ENCODE results near the gene TXNRD2. TPM values are rescaled to one million over a fixed set of nuclear protein-coding genes. Genes with fewer than 3 reads are reported as not detected.

The TXNRD2 gene
- total RNA-seq, 1 experiment from 2014 or later: 29.5 TPM

- ATAC-seq (no peak), DNase-seq (ENCODE audit: low read depth, low spot score) (no peak)
- intact Hi-C loops (cut with micrococcal nuclease; ENCODE audit: unreplicated experiment) (no loop called here), in situ Hi-C loops (cut with HindIII; ENCODE audit: low pct_unique_long_range_greater_than_20kb, low sequenced_read_pairs) (no loop called here)
- POLR2A ChIA-PET: no interaction called here
- no peak overlapping the region for H3K4me3 ChIP-seq (ENCODE audit: low read depth in 2 of 2, low read length in 2 of 2)
- no TSS peak for BruUV-seq (replicated peaks)
- H3K36me3 ChIP-seq (ENCODE audit: control insufficient read depth, insufficient read depth, low read length): peaks cover 8% of the 10 kb centered on the region; the same call in 1 of the 2 replicates
- H3K4me1 ChIP-seq (ENCODE audit: control insufficient read depth, insufficient read depth, low read length): peaks cover 15% of the 10 kb centered on the region
- no peaks in the 10 kb centered on the region for H3K27me3 ChIP-seq (ENCODE audit: control insufficient read depth, insufficient read depth, low read length)
- TF ChIP-seq REST (IDR thresholded peaks at IDR 0.05; ENCODE audit: insufficient read depth in 1 of 2, low read depth in 2 of 2, low read length in 1 of 2): no peak
- CTCF ChIA-PET: no interaction called here
- no peaks in the 10 kb centered on the region for H3K9me3 ChIP-seq (ENCODE audit: control insufficient read depth, insufficient read depth, low read depth, low read length)
- H3K27ac ChIP-seq (ENCODE audit: low read length): no peak overlapping the region
These were observed 84.2 kb downstream of the TXNRD2 start for GRCh38 chr22:19857382-19857781.

- H3K36me3 ChIP-seq (ENCODE audit: control insufficient read depth, insufficient read depth, low read length): peaks cover 8% of the 10 kb centered on the region; the same call in 1 of the 2 replicates
- ATAC-seq: peak; percentile 44
- TSS peak; percentile 73 for BruUV-seq (replicated peaks)
- TF ChIP-seq REST (IDR thresholded peaks at IDR 0.05; ENCODE audit: insufficient read depth in 1 of 2, low read depth in 2 of 2, low read length in 1 of 2) (no peak), CTCF (IDR thresholded peaks at IDR 0.05) (no peak), TCF7L2 (IDR thresholded peaks at IDR 0.05; ENCODE audit: low read depth, low read length) (no peak; the same call in 1 of the 2 replicates)
- CTCF ChIA-PET: no interaction called here
- in situ Hi-C loops (cut with HindIII; ENCODE audit: low pct_unique_long_range_greater_than_20kb, low sequenced_read_pairs) (no loop called here), intact Hi-C loops (cut with micrococcal nuclease; ENCODE audit: unreplicated experiment) (no loop called here)
- H3K9me3 ChIP-seq (ENCODE audit: control insufficient read depth, insufficient read depth, low read depth, low read length): no peaks in the 10 kb centered on the region
- peaks cover 30% of the 10 kb centered on the region for H3K4me1 ChIP-seq (ENCODE audit: control insufficient read depth, insufficient read depth, low read length)
- no peak for DNase-seq (ENCODE audit: low read depth, low spot score)
- POLR2A ChIA-PET: interaction anchor here (0.6 kb wide), 1 partner anchor 65 kb away, joined by 4 read pairs; no protein-coding TSS in a partner anchor
- H3K27me3 ChIP-seq (ENCODE audit: control insufficient read depth, insufficient read depth, low read length): no peaks in the 10 kb centered on the region
- H3K27ac ChIP-seq (ENCODE audit: low read length): peak overlapping the region; percentile 88
- H3K4me3 ChIP-seq (ENCODE audit: low read depth in 2 of 2, low read length in 2 of 2): peak overlapping the region; percentile 74 to 86
These were observed 85.9 kb downstream of the TXNRD2 start for GRCh38 chr22:19855504-19856409.

Measured in Panc1 (cell line).